Ishikawa (cell line): ENCODE data around the gene FLYWCH1.

Source experiments
- CEBPB ChIP-seq: IDR thresholded peaks from 2 replicates; pipeline ENCODE4 v1.6.1; 2012
- CREB1 ChIP-seq: IDR thresholded peaks from 2 replicates; pipeline ENCODE4 v1.6.1; 2012; ENCODE audit warnings: low read depth
- EGR1 ChIP-seq: IDR thresholded peaks from 2 replicates; pipeline ENCODE4 v1.6.1; 2012
- EP300 ChIP-seq: IDR thresholded peaks from 2 replicates; pipeline ENCODE4 v1.6.1; 2012; ENCODE audit warnings: borderline replicate concordance
- FOXM1 ChIP-seq: IDR thresholded peaks from 2 replicates; pipeline ENCODE4 v1.6.1; 2012; ENCODE audit warnings: low read depth, borderline replicate concordance
- MAX ChIP-seq: IDR thresholded peaks from 2 replicates; pipeline ENCODE4 v1.6.1; 2012
- NFIC ChIP-seq: IDR thresholded peaks from 2 replicates; pipeline ENCODE4 v1.6.1; 2012
- RAD21 ChIP-seq: IDR thresholded peaks from 2 replicates; pipeline ENCODE4 v1.6.1; 2012; ENCODE audit warnings: low read depth
- REST ChIP-seq: IDR thresholded peaks from 2 replicates; pipeline ENCODE4 v1.6.1; 2012; ENCODE audit warnings: low read depth, mild to moderate bottlenecking
- TAF1 ChIP-seq: IDR thresholded peaks from 2 replicates; pipeline ENCODE4 v1.6.1; 2012; ENCODE audit warnings: low read depth, mild to moderate bottlenecking
- TCF12 ChIP-seq: IDR thresholded peaks from 2 replicates; pipeline ENCODE4 v1.6.1; 2012; ENCODE audit warnings: low read depth
- TEAD4 ChIP-seq: IDR thresholded peaks from 2 replicates; pipeline ENCODE4 v1.6.1; 2012
- USF1 ChIP-seq: IDR thresholded peaks from 2 replicates; pipeline ENCODE4 v1.6.1; 2012
- YY1 ChIP-seq: IDR thresholded peaks from 2 replicates; pipeline ENCODE4 v1.6.1; 2012; ENCODE audit warnings: low read depth
- ZBTB7A ChIP-seq: IDR thresholded peaks from 2 replicates; pipeline ENCODE4 v1.6.1; 2012; ENCODE audit warnings: low read depth

Gene FLYWCH1

GRCh38 chr16:2881783-2882649, 29.7 kb upstream of the FLYWCH1 start:
- TF ChIP-seq TAF1 = peak; percentile 19; the same call in 1 of the 2 replicates
- no peak for TF ChIP-seq FOXM1
- no peak for TF ChIP-seq EP300
- peak; percentile 10; the same call in 1 of the 2 replicates for TF ChIP-seq MAX

GRCh38 chr16:2882650-2883457, 28.9 kb upstream of the FLYWCH1 start, which contains the start of gene FLYWCH2:
Gene FLYWCH2 (plus strand): TSS chr16:2883215. CDS start chr16:2896450, 13,235 bp downstream.
- TF ChIP-seq TCF12 = no peak
- peak; percentile 31; the same call in 1 of the 2 replicates for TF ChIP-seq CREB1
- TF ChIP-seq TAF1 = peak; percentile 77; the same call in 1 of the 2 replicates
- no peak for TF ChIP-seq USF1
- TF ChIP-seq REST = no peak
- TF ChIP-seq ZBTB7A = no peak; the same call in 1 of the 2 replicates
- peak; percentile 76 for TF ChIP-seq NFIC
- no peak for TF ChIP-seq EGR1
- peak; percentile 44; the same call in 1 of the 2 replicates for TF ChIP-seq YY1
- TF ChIP-seq TEAD4 = no peak
- TF ChIP-seq EP300 = 0 out of 2 replicates have a peak, but pooled peaks have one; percentile 17
- TF ChIP-seq CEBPB = no peak
- 0 out of 2 replicates have a peak, but pooled peaks have one; percentile 36 for TF ChIP-seq MAX
- no peak for TF ChIP-seq FOXM1
- no peak for TF ChIP-seq RAD21

- TF ChIP-seq ZBTB7A (peak; percentile 98), YY1 (no peak), CREB1 (no peak), CEBPB (no peak)
Measured at GRCh38 chr16:2883458-2883908, 28.2 kb upstream of the FLYWCH1 start.

GRCh38 chr16:2884041-2884451, 27.7 kb upstream of the FLYWCH1 start:
- TF ChIP-seq RAD21 = no peak
- TF ChIP-seq EP300 = no peak
- TF ChIP-seq YY1 = no peak
- TF ChIP-seq TEAD4 = no peak

GRCh38 chr16:2894231-2894630, 17.5 kb upstream of the FLYWCH1 start:
- TF ChIP-seq MAX = no peak
- no peak for TF ChIP-seq EGR1

- TF ChIP-seq NFIC (no peak), ZBTB7A (no peak), MAX (peak; percentile 88), YY1 (no peak), TEAD4 (no peak), CEBPB (no peak)
Measured at GRCh38 chr16:2895813-2896212, 15.9 kb upstream of the FLYWCH1 start.

GRCh38 chr16:2896480-2897010, 15.2 kb upstream of the FLYWCH1 start:
- no peak for TF ChIP-seq TCF12
- TF ChIP-seq REST = no peak
- TF ChIP-seq TEAD4 = no peak
- TF ChIP-seq CREB1 = no peak
- no peak for TF ChIP-seq MAX
- no peak for TF ChIP-seq YY1
- TF ChIP-seq CEBPB = no peak
- TF ChIP-seq FOXM1 = no peak
- no peak for TF ChIP-seq TAF1
- TF ChIP-seq USF1 = no peak
- no peak for TF ChIP-seq EP300
- TF ChIP-seq NFIC = no peak
- TF ChIP-seq RAD21 = no peak
- no peak for TF ChIP-seq EGR1
- no peak for TF ChIP-seq ZBTB7A
